Fibroblast of lung (primary cell): ENCODE results near the gene SEMA4G. TPM values are rescaled to one million over a fixed set of nuclear protein-coding genes. Genes with fewer than 3 reads are reported as not detected.

Experiments
- DNase-seq, 2 donors: peaks; one replicate each; pipeline versions ENCODE4 v3.0.0 to v3.0.0-alpha.2; 2010; ENCODE audit warnings: low read depth in 2 of 2
- H2AFZ ChIP-seq: 2 replicates; pipeline ENCODE4 v1.5.1; 2012; ENCODE audit warnings: low read length, control low read depth, inconsistent platforms
- H3K27ac ChIP-seq: 2 replicates; pipeline ENCODE4 v1.5.1; 2011; ENCODE audit warnings: low read length, control low read depth; ENCODE audit not compliant: insufficient read depth
- H3K27me3 ChIP-seq: 2 replicates; pipeline ENCODE4 v1.5.1; 2011; ENCODE audit warnings: mild to moderate bottlenecking, low read length; ENCODE audit not compliant: control insufficient read depth, insufficient read depth
- H3K36me3 ChIP-seq: 2 replicates; pipeline ENCODE4 v1.5.1; 2011; ENCODE audit warnings: low read length; ENCODE audit not compliant: control insufficient read depth, insufficient read depth
- H3K4me1 ChIP-seq: 2 replicates; pipeline ENCODE4 v1.5.1; 2011; ENCODE audit warnings: low read length; ENCODE audit not compliant: control insufficient read depth, insufficient read depth; ENCODE audit errors: extremely low read depth
- H3K4me2 ChIP-seq: 2 replicates; pipeline ENCODE4 v1.5.1; 2011; ENCODE audit warnings: low read length, control low read depth; ENCODE audit not compliant: insufficient read depth; ENCODE audit errors: extremely low read depth
- H3K4me3 ChIP-seq, 4 experiments: fragments of 200-600 bp in 1 of 4; sonication (generic) in 1 of 4; replicated peaks in 1 of 4; 2 replicates each; pipeline ENCODE4 v1.5.1; 2011 to 2016; ENCODE audit warnings: low read length in 4 of 4, low read depth in 3 of 4, mild to moderate bottlenecking in 3 of 4, control low read depth in 2 of 4, inconsistent platforms in 1 of 4, mixed read lengths in 1 of 4; ENCODE audit not compliant: insufficient read depth in 1 of 4; ENCODE audit errors: control extremely low read depth in 1 of 4
- H3K79me2 ChIP-seq: 2 replicates; pipeline ENCODE4 v1.5.1; 2012; ENCODE audit warnings: mild to moderate bottlenecking, low read length, inconsistent platforms; ENCODE audit not compliant: control insufficient read depth, insufficient read depth
- H3K9ac ChIP-seq: 2 replicates; pipeline ENCODE4 v1.5.1; 2011; ENCODE audit warnings: mild to moderate bottlenecking, low read length, control low read depth; ENCODE audit not compliant: insufficient read depth
- H3K9me3 ChIP-seq: 2 replicates; pipeline ENCODE4 v1.5.1; 2012; ENCODE audit warnings: low read depth, low read length; ENCODE audit not compliant: control insufficient read depth, insufficient read depth
- H4K20me1 ChIP-seq: 2 replicates; pipeline ENCODE4 v1.5.1; 2011; ENCODE audit warnings: low read length; ENCODE audit not compliant: control insufficient read depth, insufficient read depth; ENCODE audit errors: extremely low read depth
- CTCF ChIP-seq, 2 donors: IDR thresholded peaks in 1 of 2; conservative IDR thresholded peaks in 1 of 2; 1 replicate in 1 of 2; 2 replicates in 1 of 2; pipeline ENCODE4 v1.5.1; 2011 to 2012; ENCODE audit warnings: low read length in 2 of 2, control low read depth in 1 of 2, inconsistent platforms in 1 of 2, low read depth in 1 of 2, mild to moderate bottlenecking in 1 of 2
- EZH2 ChIP-seq: IDR thresholded peaks from 2 replicates; pipeline ENCODE4 v1.5.1; 2012; ENCODE audit warnings: low read length, control low read depth, mild to moderate bottlenecking; ENCODE audit errors: missing control alignments
- polyA plus RNA-seq, 2 donors: library from polyadenylated mRNA; depleted of rRNA in 1 of 2; stranded (reverse) in 1 of 2; unstranded in 1 of 2; fragments of >200 nt; gene quantifications; 2 replicates each; pipeline ENCODE4 v1.2.1, GENCODE V29; 2011 to 2012; ENCODE audit warnings: missing spikeins in 1 of 2
- total RNA-seq: library from RNA; depleted of rRNA; stranded (reverse); fragments of >200 nt; gene quantifications from 2 replicates; pipeline ENCODE4 v1.2.1, GENCODE V29; 2014

SEMA4G gene
- total and polyA plus RNA-seq, 2 donors (not counting 1 experiment from before 2014, with no cell fraction given) = 1.8 to 3.2 TPM

- H3K4me2 ChIP-seq = peak overlapping the region; percentile 99
These were observed 33.2 kb downstream of the SEMA4G start for GRCh38 chr10:101002456-101002855.

GRCh38 chr10:101003639-101004206 is 34.4 kb downstream of the SEMA4G start:
- no peak overlapping the region for H3K4me3 ChIP-seq
- H2AFZ ChIP-seq = no peak overlapping the region
- H3K9ac ChIP-seq = no peak overlapping the region
- peaks cover 52% of the 10 kb centered on the region for H3K79me2 ChIP-seq
- peaks cover 2% of the 10 kb centered on the region for H4K20me1 ChIP-seq
- peaks cover 46% of the 10 kb centered on the region for H3K36me3 ChIP-seq
- H3K27ac ChIP-seq = no peak overlapping the region
- no peaks in the 10 kb centered on the region for H3K9me3 ChIP-seq
- no peak for TF ChIP-seq CTCF (conservative IDR thresholded peaks at IDR 0.05 in 1 of 2, IDR thresholded peaks at IDR 0.05 in 1 of 2; ENCODE audit: low read depth in 1 of 2, low read length in 2 of 2)
- no peak for TF ChIP-seq EZH2
- H3K27me3 ChIP-seq = no peaks in the 10 kb centered on the region
- no peak for DNase-seq
- H3K4me1 ChIP-seq = peaks cover 32% of the 10 kb centered on the region
- H3K4me2 ChIP-seq = no peak overlapping the region

More at GRCh38 chr10:101002456-101002855, 33.2 kb downstream of the SEMA4G start:
- DNase-seq = no peak
- H2AFZ ChIP-seq = no peak overlapping the region
- H3K27ac ChIP-seq = peak overlapping the region; percentile 99
- peaks cover 42% of the 10 kb centered on the region for H3K36me3 ChIP-seq
- no peaks in the 10 kb centered on the region for H3K27me3 ChIP-seq
- peak overlapping the region; percentile 60 for H3K9ac ChIP-seq
- H3K79me2 ChIP-seq = peaks cover 52% of the 10 kb centered on the region
- peak overlapping the region in 2 of 4 experiments; percentile 88 to 98 for H3K4me3 ChIP-seq
- H3K4me1 ChIP-seq = peaks cover 32% of the 10 kb centered on the region
- no peaks in the 10 kb centered on the region for H3K9me3 ChIP-seq
- no peak for TF ChIP-seq CTCF (conservative IDR thresholded peaks at IDR 0.05 in 1 of 2, IDR thresholded peaks at IDR 0.05 in 1 of 2; ENCODE audit: low read depth in 1 of 2, low read length in 2 of 2)
- no peak for TF ChIP-seq EZH2
- peaks cover 2% of the 10 kb centered on the region for H4K20me1 ChIP-seq

GRCh38 chr10:101005361-101005760 is 36.1 kb downstream of the SEMA4G start:
- H3K4me2 ChIP-seq = no peak overlapping the region
- H4K20me1 ChIP-seq = peaks cover 2% of the 10 kb centered on the region
- H3K9ac ChIP-seq = no peak overlapping the region
- H2AFZ ChIP-seq = no peak overlapping the region
- H3K27ac ChIP-seq = no peak overlapping the region
- peaks cover 29% of the 10 kb centered on the region for H3K4me1 ChIP-seq
- DNase-seq = no peak
- no peak for TF ChIP-seq EZH2
- TF ChIP-seq CTCF (conservative IDR thresholded peaks at IDR 0.05 in 1 of 2, IDR thresholded peaks at IDR 0.05 in 1 of 2; ENCODE audit: low read depth in 1 of 2, low read length in 2 of 2) = no peak
- no peaks in the 10 kb centered on the region for H3K9me3 ChIP-seq
- no peaks in the 10 kb centered on the region for H3K27me3 ChIP-seq
- H3K79me2 ChIP-seq = peaks cover 46% of the 10 kb centered on the region
- peaks cover 46% of the 10 kb centered on the region for H3K36me3 ChIP-seq
- no peak overlapping the region for H3K4me3 ChIP-seq
